ENCODE measurements around the gene FMN1.

FMN1 gene

GRCh38 chr15:33154351-33155166 is 40.0 kb downstream of the FMN1 start:
- DNase-seq = no peak

- DNase-seq = no peak
These were observed 41.0 kb downstream of the FMN1 start for GRCh38 chr15:33153548-33153947.

DNA sequence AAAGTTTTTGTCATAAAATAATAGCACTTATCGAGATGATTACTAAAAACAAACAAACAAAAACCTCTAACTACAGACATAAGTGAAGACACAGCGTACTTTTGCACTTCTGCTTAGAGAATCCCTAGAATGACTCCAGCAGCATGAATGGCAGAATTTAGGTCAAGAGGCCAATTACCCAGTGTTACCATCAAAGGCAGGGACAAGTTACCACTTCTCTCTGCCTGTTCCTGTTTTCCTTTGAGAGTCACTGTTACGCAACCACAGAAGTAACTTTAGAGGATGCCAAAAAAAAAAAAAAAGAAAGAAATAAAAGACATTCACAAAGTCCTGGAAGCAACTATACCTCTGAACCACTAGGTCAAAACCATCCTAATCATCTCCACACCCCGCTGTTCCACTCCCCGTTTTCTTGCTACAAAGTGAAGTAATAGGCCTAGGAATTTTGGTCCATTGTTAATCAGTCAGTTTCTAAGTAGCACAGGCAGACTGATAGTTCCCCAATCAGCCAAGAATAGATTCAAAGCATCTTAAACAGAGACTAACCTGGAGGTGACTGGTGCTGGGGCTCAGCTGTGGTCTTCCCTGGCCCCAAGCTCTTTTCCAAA is 41.9 kb downstream of the FMN1 start:
- no peak for DNase-seq

- no peak for DNase-seq
These were observed 43.5 kb downstream of the FMN1 start for GRCh38 chr15:33150971-33151370.

DNA sequence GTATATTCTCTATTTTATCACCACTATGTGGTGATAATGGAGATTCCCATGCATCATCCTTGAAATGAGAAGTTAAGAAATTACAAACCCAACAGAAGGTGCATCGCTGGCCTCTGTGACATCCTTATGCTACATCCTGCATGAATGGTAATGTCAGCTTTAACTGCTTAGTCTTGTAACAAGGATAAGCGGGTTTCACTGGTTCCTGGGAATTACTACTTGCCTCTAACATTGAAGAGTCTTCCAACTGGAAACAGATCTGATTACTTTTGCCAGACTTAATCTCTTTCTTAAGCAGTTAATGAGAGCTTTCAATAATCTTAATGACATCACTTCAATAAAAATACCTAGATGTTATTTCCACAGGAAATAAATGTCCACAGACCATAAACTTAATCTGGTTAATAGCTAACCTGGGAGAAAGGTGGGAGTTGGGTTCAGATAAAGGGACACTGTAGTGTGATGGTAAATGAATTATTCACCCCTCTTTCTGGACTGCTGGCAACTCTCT is 44.0 kb downstream of the FMN1 start:
- no peak for DNase-seq

DNA sequence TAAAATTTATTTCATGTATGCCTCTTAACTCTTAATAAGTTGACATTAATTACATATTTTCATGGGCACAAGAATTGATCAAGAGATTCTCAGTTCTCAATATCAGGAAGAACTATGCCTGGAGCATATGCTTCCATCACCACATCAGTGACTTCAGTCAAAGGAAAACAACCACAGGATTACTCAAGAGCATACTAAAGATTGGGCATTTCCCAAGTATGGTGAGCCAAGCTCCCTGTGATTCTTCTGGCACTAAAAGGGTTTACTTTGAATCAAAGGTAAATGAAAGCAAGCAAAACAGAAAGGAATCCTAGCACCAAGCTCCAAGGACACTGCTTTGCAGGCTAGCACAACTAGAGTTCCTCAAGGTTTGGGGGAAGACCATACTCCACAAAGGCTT is 44.6 kb downstream of the FMN1 start:
- DNase-seq = no peak

DNA sequence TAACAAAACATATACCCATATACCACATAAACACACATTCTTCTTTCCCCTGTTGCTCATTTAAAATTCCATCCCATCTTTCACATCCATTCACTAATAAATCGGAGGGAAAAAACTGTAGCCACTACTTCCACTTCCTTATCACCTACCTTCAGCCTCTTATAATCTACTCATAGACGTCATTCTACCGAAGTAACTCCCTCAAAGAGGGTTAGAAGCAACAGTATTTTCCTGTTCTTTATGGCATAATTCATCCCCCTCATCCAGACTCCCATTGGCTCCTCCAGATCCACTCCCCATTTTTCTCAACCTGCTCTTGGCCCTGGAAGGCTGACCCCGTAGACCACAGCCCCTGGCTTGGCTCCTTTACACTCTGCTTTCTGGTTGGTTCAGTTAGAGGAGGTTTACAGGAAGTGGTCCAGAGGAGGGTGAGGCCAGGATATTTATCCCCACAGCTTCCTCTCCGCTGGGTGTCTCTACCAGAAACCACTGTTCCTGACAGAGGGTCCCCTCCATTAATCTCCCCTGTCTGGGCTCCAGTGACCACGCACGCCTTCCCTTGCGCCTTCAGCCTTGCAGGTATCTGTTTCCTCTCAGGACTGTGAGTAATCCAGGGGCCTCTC is 46.3 kb downstream of the FMN1 start:
- no peak for DNase-seq

DNA sequence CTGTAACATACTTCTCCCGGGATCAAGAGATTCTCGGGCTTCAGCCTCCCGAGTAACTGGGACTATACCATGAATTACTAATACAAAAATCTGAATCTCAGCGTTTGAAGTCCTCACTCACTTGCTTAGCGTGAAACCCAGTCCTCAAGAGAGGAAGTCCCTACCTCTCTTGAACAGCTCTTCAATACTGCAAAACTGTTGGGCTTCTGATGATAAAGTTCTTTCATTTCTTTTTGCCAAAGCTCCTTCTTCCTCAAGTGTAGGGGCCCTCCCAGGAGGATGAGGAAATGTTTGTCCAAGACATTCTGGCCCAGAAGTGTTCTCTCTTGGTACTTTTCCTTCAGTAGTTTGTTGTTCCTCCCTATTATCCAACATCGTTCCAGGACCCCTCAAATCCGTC is 48.5 kb downstream of the FMN1 start:
- no peak for DNase-seq

- no peak for DNase-seq
These were observed 49.1 kb downstream of the FMN1 start for GRCh38 chr15:33145447-33145846.

- no peak for DNase-seq
These were observed 51.8 kb downstream of the FMN1 start for GRCh38 chr15:33142708-33143107.

DNA sequence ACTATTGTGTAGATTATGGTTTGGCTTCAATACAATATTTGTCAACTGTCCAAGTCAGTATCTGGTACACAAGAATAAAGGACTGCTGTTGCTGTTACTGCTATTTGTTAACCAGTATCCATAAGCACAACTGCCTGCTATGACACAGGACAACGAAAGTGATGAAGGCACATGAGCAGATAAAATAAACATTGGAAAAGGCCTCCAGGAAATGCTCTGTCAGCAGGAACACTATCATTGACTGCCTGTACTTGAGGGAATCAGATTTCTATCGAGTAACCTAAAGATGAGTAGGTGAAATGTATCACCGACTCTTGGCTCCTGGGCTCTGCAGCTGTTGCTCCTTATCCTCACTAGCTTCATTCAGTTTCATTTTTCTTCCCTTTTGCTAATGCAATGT is 56.5 kb downstream of the FMN1 start:
- DNase-seq = no peak

GRCh38 chr15:33137101-33137500 is 57.4 kb downstream of the FMN1 start:
- DNase-seq = no peak

GRCh38 chr15:33136353-33136752 is 58.2 kb downstream of the FMN1 start:
- DNase-seq = no peak

GRCh38 chr15:33135355-33135781 is 59.1 kb downstream of the FMN1 start:
- DNase-seq = no peak

- no peak for DNase-seq
These were observed 61.7 kb downstream of the FMN1 start for GRCh38 chr15:33132722-33133345.

DNA sequence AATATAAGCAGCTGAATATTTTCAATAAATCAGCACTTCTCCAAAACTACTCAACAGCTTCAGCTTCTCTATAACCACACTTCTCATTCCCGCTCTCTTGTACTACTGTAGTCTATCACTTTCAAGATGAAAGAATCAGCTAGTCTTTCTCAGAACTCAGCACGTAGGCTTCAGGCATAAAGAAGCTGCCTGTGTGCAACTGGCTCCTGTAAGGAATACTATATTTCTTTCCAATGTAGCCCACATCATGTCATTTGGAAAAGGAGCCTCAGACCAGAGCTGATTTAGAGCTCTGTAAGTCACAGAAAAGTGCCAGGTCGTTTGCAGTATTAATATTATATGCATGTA is 62.3 kb downstream of the FMN1 start:
- no peak for DNase-seq

- no peak for DNase-seq
These were observed 62.8 kb downstream of the FMN1 start for GRCh38 chr15:33131552-33132232.

DNA sequence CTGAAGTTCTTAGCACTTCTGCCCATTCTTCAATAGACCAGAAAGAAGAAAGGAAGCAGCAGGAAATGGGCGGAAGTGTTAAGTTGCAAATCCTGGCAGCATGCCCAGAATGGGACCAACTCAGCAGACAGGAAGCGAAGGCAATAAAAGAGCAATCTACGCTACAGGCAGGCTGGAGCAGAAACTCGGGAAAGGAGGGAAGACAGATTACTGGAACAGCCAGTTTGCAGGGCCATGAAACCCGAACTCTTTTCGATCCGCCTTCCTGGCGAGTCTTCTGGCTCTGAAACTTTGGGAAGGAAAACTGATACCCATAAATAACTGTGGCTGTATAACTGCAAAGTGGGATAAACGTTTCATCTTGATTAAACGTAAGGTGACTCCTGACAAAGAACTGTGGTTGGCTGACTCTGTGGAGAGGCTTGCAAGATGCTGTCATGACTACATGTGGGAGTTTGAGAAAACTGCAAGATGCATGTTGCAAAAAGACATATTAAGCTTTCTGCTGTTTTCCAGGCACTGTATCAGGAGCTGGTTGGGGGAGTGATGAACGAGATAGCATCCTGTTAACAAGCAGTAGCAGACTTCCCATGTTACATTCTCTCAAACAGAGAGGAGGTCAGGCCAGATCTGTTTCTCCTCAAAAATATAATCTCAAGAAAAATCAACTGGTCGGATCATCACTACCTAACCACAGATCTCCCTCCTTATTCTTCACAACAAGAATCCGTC is 67.8 kb downstream of the FMN1 start:
- peak; percentile 53 for DNase-seq

DNA sequence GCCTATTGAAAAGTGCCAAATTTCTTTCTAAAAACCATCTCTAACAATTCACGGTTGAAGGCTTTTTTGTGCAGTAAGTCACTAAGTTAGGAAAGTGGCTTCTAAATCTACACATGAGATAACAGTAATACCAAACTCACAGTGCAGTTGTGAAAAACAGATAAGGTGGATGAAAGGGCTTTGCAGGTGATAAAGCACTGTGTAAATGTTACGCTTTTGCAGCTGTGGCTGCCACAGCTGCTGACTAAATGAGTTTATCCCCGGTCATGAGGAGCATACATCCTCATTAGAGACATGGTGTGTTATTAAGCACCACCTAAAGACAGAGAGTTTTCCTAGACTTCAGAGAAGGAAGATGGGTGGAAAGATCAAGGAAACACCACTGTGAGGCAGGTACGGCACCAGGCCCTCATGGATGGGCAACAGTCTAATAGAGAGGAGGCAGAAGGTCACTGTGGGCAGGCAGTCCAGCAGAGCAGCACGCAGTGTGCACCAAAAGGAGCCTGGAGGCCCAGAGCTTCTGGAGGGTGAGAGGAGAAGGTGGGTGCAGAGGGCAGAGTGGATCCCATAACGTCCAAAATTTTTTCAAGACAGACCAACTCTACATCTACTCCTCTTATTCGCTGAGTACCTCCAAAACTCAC is 68.5 kb downstream of the FMN1 start:
- DNase-seq = no peak

GRCh38 chr15:33124811-33125210 is 69.7 kb downstream of the FMN1 start:
- DNase-seq = no peak

DNA sequence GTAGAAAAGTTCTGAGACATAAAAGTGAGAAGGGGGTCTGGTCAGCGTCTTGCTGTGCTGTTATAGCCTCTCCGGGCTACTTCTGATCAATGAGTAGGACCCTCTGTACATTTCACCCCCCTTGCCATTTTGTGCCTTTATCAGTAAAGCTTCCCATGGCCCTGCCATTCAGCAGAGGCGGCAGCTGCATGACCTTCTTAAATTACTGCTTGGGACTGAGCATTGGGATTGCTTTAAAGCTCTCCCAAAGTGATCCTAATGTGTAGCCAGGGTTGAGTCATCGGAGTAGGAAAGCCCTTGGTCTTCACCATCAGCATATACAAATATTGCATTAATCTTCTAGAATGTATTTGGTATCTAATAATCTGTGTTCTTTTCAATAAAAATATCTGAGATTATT is 70.2 kb downstream of the FMN1 start:
- DNase-seq = no peak

- DNase-seq = no peak
These were observed 74.6 kb downstream of the FMN1 start for GRCh38 chr15:33119865-33120264.

Data from NCI-H2029 treated with DMSO at 0.1 percent for 48 hours (cell line).